Astrocyte (in vitro differentiated cells and primary cell): ENCODE results near the gene CERS4. TPM values are rescaled to one million over a fixed set of nuclear protein-coding genes. Genes with fewer than 3 reads are reported as not detected.

Source experiments
- DNase-seq: peaks from one replicate; pipeline ENCODE4 v3.0.0-alpha.2; 2010; ENCODE audit warnings: low read depth
- FAIRE-seq: peaks from 2 replicates; lab custom pipeline; 2011; peaks lifted over from hg19 to GRCh38; lab: Jason Lieb, UNC
- H2AFZ ChIP-seq: 2 replicates; pipeline ENCODE4 v1.6.0; 2012; ENCODE audit warnings: low read depth, low read length, inconsistent platforms
- H3K27ac ChIP-seq: 2 replicates; pipeline ENCODE4 v1.5.1; 2011; ENCODE audit warnings: low read depth, low read length, inconsistent platforms
- H3K27me3 ChIP-seq: 2 replicates; pipeline ENCODE4 v1.6.0; 2011; ENCODE audit warnings: low read length, inconsistent platforms; ENCODE audit not compliant: insufficient read depth
- H3K36me3 ChIP-seq: 2 replicates; pipeline ENCODE4 v1.5.1; 2011; ENCODE audit warnings: low read length, inconsistent platforms; ENCODE audit not compliant: insufficient read depth
- H3K4me1 ChIP-seq: 2 replicates; pipeline ENCODE4 v1.5.1; 2011; ENCODE audit warnings: low read length, inconsistent platforms; ENCODE audit not compliant: insufficient read depth
- H3K4me2 ChIP-seq: 2 replicates; pipeline ENCODE4 v1.6.0; 2012; ENCODE audit warnings: low read length, inconsistent platforms
- H3K4me3 ChIP-seq: 2 replicates; pipeline ENCODE4 v1.5.1; 2011; ENCODE audit warnings: low read depth, mild to moderate bottlenecking, low read length, inconsistent platforms; ENCODE audit not compliant: insufficient read depth
- H3K79me2 ChIP-seq: 2 replicates; pipeline ENCODE4 v1.6.0; 2012; ENCODE audit warnings: mild to moderate bottlenecking, low read length, inconsistent platforms; ENCODE audit not compliant: insufficient read depth
- H3K9ac ChIP-seq: 2 replicates; pipeline ENCODE4 v1.6.0; 2012; ENCODE audit warnings: mild to moderate bottlenecking, low read length, inconsistent platforms
- H3K9me3 ChIP-seq: 2 replicates; pipeline ENCODE4 v1.5.1; 2012; ENCODE audit warnings: low read depth, mild to moderate bottlenecking, low read length, inconsistent platforms; ENCODE audit not compliant: insufficient read depth
- H4K20me1 ChIP-seq: 2 replicates; pipeline ENCODE4 v1.6.0; 2012; ENCODE audit warnings: low read length, inconsistent platforms; ENCODE audit not compliant: insufficient read depth
- H3K27ac Mint-ChIP-seq: one replicate; pipeline ENCODE4 v1.8.0; 2021; ENCODE audit warnings: mild to moderate bottlenecking, mixed read lengths; ENCODE audit not compliant: unreplicated experiment
- H3K27me3 Mint-ChIP-seq: one replicate; pipeline ENCODE4 v1.8.0; 2021; ENCODE audit warnings: low read depth, mixed read lengths; ENCODE audit not compliant: unreplicated experiment
- H3K36me3 Mint-ChIP-seq: one replicate; pipeline ENCODE4 v1.8.0; 2021; ENCODE audit warnings: low read depth, mixed read lengths; ENCODE audit not compliant: unreplicated experiment
- H3K4me1 Mint-ChIP-seq: one replicate; pipeline ENCODE4 v1.8.0; 2021; ENCODE audit warnings: low read depth, mixed read lengths; ENCODE audit not compliant: unreplicated experiment
- H3K4me3 Mint-ChIP-seq: one replicate; pipeline ENCODE4 v1.8.0; 2021; ENCODE audit warnings: mild to moderate bottlenecking, moderate library complexity, mixed read lengths; ENCODE audit not compliant: unreplicated experiment
- H3K9me3 Mint-ChIP-seq: one replicate; pipeline ENCODE4 v1.8.0; 2021; ENCODE audit warnings: mild to moderate bottlenecking, mixed read lengths; ENCODE audit not compliant: unreplicated experiment
- EZH2 ChIP-seq: IDR thresholded peaks from 2 replicates; pipeline ENCODE4 v1.6.1; 2012; ENCODE audit warnings: mild to moderate bottlenecking, low read length, inconsistent platforms; ENCODE audit not compliant: insufficient read depth
- total RNA-seq: library from RNA; stranded (reverse); gene quantifications from 2 replicates; pipeline ENCODE4 v1.2.1, GENCODE V29; 2021
- TF ChIP-seq, protein P1 (sequence below): IDR thresholded peaks from 2 replicates; pipeline ENCODE4 v1.5.1; 2011; ENCODE audit warnings: low read depth, mild to moderate bottlenecking, inconsistent platforms, low read length, moderate library complexity; ENCODE audit not compliant: insufficient read depth

CERS4 gene
- total RNA-seq, 1 donor from 2014 or later = 15.7 TPM

DNA sequence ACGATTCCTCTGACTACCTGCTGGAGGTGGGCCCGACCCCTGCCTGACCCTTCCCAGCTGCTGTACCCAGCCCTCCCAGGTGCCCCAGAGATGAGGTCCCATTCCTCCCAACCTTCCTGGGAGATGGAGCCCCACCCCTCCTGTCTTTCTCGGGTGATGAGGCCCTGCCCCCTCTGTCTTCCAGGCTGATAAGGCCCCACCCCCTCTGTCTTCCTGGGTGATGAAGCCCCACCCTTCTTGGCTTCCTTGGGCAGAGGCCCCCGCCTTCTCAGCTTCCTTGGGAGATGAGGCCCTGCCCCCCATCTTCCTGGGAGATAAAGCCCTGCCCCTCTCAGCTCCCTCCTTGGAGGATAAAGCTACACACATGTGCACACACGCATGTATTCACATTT is 47.9 kb downstream of the CERS4 start:
- no peak overlapping the region for H2AFZ ChIP-seq
- H3K4me3 Mint-ChIP-seq = no peak overlapping the region
- H3K36me3 ChIP-seq = no peaks in the 10 kb centered on the region
- H3K36me3 Mint-ChIP-seq = peaks cover 9% of the 10 kb centered on the region
- H3K9me3 ChIP-seq = no peaks in the 10 kb centered on the region
- DNase-seq (no peak), FAIRE-seq (no peak)
- no peaks in the 10 kb centered on the region for H3K4me1 Mint-ChIP-seq
- no peak overlapping the region for H3K4me2 ChIP-seq
- H3K4me3 ChIP-seq = no peak overlapping the region
- H3K27ac ChIP-seq = no peak overlapping the region
- H3K27me3 Mint-ChIP-seq = no peaks in the 10 kb centered on the region
- H3K27me3 ChIP-seq = no peaks in the 10 kb centered on the region
- H3K9me3 Mint-ChIP-seq = no peaks in the 10 kb centered on the region
- no peak for TF ChIP-seq EZH2
- TF ChIP-seq, protein P1, sequence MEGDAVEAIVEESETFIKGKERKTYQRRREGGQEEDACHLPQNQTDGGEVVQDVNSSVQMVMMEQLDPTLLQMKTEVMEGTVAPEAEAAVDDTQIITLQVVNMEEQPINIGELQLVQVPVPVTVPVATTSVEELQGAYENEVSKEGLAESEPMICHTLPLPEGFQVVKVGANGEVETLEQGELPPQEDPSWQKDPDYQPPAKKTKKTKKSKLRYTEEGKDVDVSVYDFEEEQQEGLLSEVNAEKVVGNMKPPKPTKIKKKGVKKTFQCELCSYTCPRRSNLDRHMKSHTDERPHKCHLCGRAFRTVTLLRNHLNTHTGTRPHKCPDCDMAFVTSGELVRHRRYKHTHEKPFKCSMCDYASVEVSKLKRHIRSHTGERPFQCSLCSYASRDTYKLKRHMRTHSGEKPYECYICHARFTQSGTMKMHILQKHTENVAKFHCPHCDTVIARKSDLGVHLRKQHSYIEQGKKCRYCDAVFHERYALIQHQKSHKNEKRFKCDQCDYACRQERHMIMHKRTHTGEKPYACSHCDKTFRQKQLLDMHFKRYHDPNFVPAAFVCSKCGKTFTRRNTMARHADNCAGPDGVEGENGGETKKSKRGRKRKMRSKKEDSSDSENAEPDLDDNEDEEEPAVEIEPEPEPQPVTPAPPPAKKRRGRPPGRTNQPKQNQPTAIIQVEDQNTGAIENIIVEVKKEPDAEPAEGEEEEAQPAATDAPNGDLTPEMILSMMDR = no peak
- no peaks in the 10 kb centered on the region for H3K79me2 ChIP-seq
- no peaks in the 10 kb centered on the region for H4K20me1 ChIP-seq
- H3K27ac Mint-ChIP-seq = no peak overlapping the region
- no peak overlapping the region for H3K9ac ChIP-seq
- no peaks in the 10 kb centered on the region for H3K4me1 ChIP-seq

DNA sequence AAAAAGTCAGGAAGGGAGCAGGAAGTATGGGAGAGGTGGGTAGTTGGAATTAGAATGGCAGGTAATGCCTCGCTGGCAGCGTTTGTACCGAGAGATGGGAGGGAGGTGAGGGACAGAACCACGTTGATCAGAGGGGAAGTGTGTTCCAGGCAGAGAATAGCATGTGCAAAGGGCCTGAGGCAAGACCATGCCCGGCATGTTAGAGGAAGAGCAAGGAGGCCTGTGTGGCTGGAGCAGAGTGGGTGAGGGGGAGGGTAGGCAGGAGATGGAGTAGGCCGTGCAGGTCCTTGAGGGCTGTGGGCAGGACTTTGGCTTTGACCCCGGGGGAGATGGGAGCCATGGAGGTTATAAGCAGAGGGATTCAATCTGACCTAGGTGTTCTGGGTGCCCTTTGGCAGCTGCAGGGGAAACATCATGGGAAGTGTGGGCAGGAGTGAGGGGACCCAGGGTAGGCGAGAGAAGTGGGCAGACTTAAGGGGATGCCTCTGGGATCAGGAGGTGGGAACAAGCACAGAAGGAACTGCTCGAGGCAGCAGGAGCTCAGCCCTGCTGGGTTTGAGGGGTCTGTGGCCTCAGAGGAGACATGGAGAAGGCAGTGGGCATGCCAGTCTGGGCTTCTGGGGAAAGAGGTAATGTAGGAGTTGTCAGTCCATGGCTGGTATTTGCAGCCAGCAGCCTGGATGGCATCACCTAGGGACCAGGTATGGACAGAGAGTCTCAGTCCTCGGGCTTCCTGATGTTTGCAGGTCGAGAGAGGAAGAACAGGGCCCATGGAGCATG is 50.2 kb downstream of the CERS4 start:
- Histone ChIP-seq H4K20me1 (no peaks in the 10 kb centered on the region), H3K4me2 (no peak overlapping the region), H3K27ac (no peak overlapping the region), H3K27me3 (no peaks in the 10 kb centered on the region), H2AFZ (no peak overlapping the region), H3K9ac (no peak overlapping the region), H3K4me1 (no peaks in the 10 kb centered on the region), H3K9me3 (no peaks in the 10 kb centered on the region), H3K79me2 (no peaks in the 10 kb centered on the region), H3K36me3 (no peaks in the 10 kb centered on the region), H3K4me3 (no peak overlapping the region)
- H3K4me1 Mint-ChIP-seq = no peaks in the 10 kb centered on the region
- no peaks in the 10 kb centered on the region for H3K9me3 Mint-ChIP-seq
- no peak for DNase-seq
- no peak for FAIRE-seq
- no peak overlapping the region for H3K4me3 Mint-ChIP-seq
- H3K27ac Mint-ChIP-seq = no peak overlapping the region
- TF ChIP-seq, protein P1 = no peak
- no peak for TF ChIP-seq EZH2
- no peaks in the 10 kb centered on the region for H3K27me3 Mint-ChIP-seq
- peaks cover 9% of the 10 kb centered on the region for H3K36me3 Mint-ChIP-seq

DNA sequence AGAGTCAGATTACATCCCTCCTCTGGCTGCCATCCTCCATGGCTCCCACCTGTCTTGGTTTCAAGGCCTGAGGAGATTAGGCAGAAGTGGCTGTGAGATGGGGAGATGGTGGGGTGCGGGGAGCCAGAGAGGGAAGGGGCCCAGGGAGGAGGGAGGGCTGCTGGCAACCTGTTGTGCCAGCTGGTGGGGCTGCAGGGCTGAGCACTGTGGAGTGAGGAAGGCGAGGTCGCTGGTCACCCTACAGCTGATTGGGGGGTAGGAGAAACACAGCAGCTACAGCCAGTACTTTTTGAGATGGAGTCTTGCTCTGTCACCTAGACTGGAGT is 50.7 kb downstream of the CERS4 start:
- Histone ChIP-seq H3K9me3 (no peaks in the 10 kb centered on the region), H3K36me3 (no peaks in the 10 kb centered on the region), H4K20me1 (no peaks in the 10 kb centered on the region), H3K79me2 (no peaks in the 10 kb centered on the region), H2AFZ (no peak overlapping the region), H3K4me2 (no peak overlapping the region), H3K9ac (no peak overlapping the region), H3K4me1 (no peaks in the 10 kb centered on the region), H3K4me3 (no peak overlapping the region), H3K27ac (no peak overlapping the region), H3K27me3 (no peaks in the 10 kb centered on the region)
- no peaks in the 10 kb centered on the region for H3K9me3 Mint-ChIP-seq
- no peak overlapping the region for H3K4me3 Mint-ChIP-seq
- no peaks in the 10 kb centered on the region for H3K4me1 Mint-ChIP-seq
- H3K36me3 Mint-ChIP-seq = peaks cover 9% of the 10 kb centered on the region
- no peak for DNase-seq
- TF ChIP-seq, protein P1 = no peak
- no peak for TF ChIP-seq EZH2
- no peaks in the 10 kb centered on the region for H3K27me3 Mint-ChIP-seq
- no peak overlapping the region for H3K27ac Mint-ChIP-seq
- no peak for FAIRE-seq
